Activated naive CD4-positive, alpha-beta T cell treated with anti-CD3 and anti-CD28 coated beads for 36 hours (primary cell): ENCODE data around the gene CCDC191. TPM values are rescaled to one million over a fixed set of nuclear protein-coding genes. Genes with fewer than 3 reads are reported as not detected.

Experiments used
- CTCF ChIA-PET: fragments of 350-600 bp; sonication (Branson Sonifier 250); formaldehyde crosslinking; loops from one replicate; lab custom pipeline; 2021; ENCODE audit warnings: antibody characterized with exemption; lab: Charles Lee
- DNase-seq: peaks from one replicate; pipeline ENCODE4 v3.0.0-alpha.2; 2020
- H3K27ac Mint-ChIP-seq: one replicate; pipeline ENCODE4 v1.8.0; 2021; ENCODE audit warnings: mild to moderate bottlenecking, mixed read lengths
- H3K27me3 Mint-ChIP-seq: one replicate; pipeline ENCODE4 v1.8.0; 2021; ENCODE audit warnings: low read depth, mixed read lengths
- H3K36me3 Mint-ChIP-seq: one replicate; pipeline ENCODE4 v1.8.0; 2021; ENCODE audit warnings: low read depth, mixed read lengths
- H3K4me1 Mint-ChIP-seq: one replicate; pipeline ENCODE4 v1.8.0; 2021; ENCODE audit warnings: low read depth, mixed read lengths
- H3K4me3 Mint-ChIP-seq: one replicate; pipeline ENCODE4 v1.8.0; 2021; ENCODE audit warnings: mild to moderate bottlenecking, moderate library complexity, mixed read lengths
- H3K9me3 Mint-ChIP-seq: one replicate; pipeline ENCODE4 v1.8.0; 2021; ENCODE audit warnings: mixed read lengths
- intact Hi-C: fragments of 100-400 bp; cut with micrococcal nuclease; formaldehyde crosslinking; loops from one replicate; pipeline ENCODE4 v1.15.1; 2023
- total RNA-seq, 2 experiments: library from RNA; stranded (reverse); gene quantifications; one replicate each; pipeline ENCODE4 v1.2.3, GENCODE V29; 2021

The CCDC191 gene
- total RNA-seq, 2 experiments from 2014 or later = 1.8 to 2.0 TPM

DNA sequence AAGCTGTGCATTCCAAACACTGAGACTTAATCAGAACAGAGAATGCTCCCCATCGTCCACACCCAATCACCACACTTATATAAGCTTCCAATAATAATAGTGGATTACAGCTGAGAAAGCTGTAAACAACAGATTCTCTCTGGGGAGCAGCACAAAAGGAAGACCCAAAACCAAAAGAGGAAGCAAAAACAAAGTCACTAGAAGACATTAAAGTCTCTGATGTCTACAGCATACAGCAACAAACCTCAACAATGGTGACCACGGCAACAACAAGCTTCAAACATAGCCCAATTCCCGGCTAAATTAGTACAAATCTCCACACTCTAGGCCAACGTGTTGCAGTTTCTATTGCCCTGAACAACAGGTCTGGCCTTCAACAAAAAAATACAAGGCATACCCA, 70.8 kb downstream of the CCDC191 start:
- no peaks in the 10 kb centered on the region for H3K27me3 Mint-ChIP-seq
- no peaks in the 10 kb centered on the region for H3K9me3 Mint-ChIP-seq
- H3K36me3 Mint-ChIP-seq = peaks cover 11% of the 10 kb centered on the region
- H3K27ac Mint-ChIP-seq = no peak overlapping the region
- CTCF ChIA-PET = interaction anchor here (1.0 kb wide), 1 partner anchor 141 kb away, joined by 3 read pairs; no protein-coding TSS in a partner anchor
- DNase-seq = no peak
- intact Hi-C loops = no loop called here
- no peaks in the 10 kb centered on the region for H3K4me1 Mint-ChIP-seq
- no peak overlapping the region for H3K4me3 Mint-ChIP-seq

DNA sequence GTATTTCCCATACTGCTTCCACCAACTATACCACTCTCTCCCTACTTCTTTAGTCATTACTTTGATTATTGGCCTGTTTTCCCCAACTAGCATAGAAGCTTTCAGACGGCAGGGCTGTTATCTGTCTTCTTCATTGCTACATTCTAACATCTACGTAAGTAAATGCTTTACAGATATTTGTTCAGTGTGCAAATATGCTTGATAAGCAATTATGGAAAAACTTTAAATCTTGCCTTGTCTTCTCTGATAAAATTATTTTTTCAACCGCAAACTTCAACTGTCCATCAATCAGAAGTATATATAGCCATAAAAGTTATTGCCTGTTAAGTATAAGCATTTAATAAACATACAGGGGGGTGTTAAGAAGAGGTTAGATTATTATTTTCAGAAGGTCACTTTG, 72.8 kb downstream of the CCDC191 start:
- no peak overlapping the region for H3K27ac Mint-ChIP-seq
- H3K4me1 Mint-ChIP-seq = no peaks in the 10 kb centered on the region
- H3K4me3 Mint-ChIP-seq = no peak overlapping the region
- H3K27me3 Mint-ChIP-seq = no peaks in the 10 kb centered on the region
- no peak for DNase-seq
- intact Hi-C loops = no loop called here
- H3K36me3 Mint-ChIP-seq = peaks cover 20% of the 10 kb centered on the region
- CTCF ChIA-PET = no interaction called here
- no peaks in the 10 kb centered on the region for H3K9me3 Mint-ChIP-seq

DNA sequence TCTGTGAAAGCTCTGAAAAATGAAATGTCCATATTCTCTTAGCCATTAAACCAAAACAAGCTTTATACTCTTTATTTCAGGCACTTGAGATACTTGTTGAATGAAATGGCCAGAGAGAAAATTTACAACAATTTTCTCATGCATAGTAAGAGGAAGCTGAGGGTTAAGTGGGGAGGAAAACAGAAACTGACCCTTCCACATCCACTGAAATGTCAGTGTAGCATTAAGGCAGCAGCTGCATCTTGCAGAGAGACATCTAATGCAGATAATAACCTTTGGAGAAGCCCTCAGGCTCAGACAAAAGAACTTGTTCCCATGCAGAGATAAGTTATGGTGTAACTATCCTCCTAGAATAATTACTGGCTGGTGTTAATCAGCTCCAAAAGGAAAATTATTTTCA, 74.5 kb downstream of the CCDC191 start:
- H3K4me1 Mint-ChIP-seq = no peaks in the 10 kb centered on the region
- no peak overlapping the region for H3K27ac Mint-ChIP-seq
- intact Hi-C loops = no loop called here
- no peak for DNase-seq
- H3K27me3 Mint-ChIP-seq = no peaks in the 10 kb centered on the region
- CTCF ChIA-PET = no interaction called here
- peaks cover 22% of the 10 kb centered on the region for H3K36me3 Mint-ChIP-seq
- H3K9me3 Mint-ChIP-seq = no peaks in the 10 kb centered on the region
- no peak overlapping the region for H3K4me3 Mint-ChIP-seq

DNA sequence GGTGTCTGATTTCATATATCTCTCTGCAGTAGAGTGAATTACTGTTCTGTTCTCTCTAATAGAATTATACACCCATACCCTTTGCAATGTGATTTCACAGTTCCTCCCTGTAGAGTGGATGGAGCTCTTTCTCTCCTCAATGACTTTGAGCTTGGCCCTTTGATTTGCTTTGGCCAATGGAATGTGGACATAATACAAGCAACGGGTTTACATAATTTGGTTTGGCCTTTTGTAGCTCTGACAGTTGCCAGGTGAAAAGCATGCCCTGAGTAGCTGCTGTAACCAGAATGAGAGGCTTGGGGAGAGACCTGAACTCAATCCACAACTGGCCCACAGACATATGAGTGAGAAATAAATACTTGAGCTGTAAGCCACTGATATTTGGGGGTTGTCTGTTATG, 76.4 kb downstream of the CCDC191 start:
- intact Hi-C loops = no loop called here
- no peaks in the 10 kb centered on the region for H3K9me3 Mint-ChIP-seq
- H3K36me3 Mint-ChIP-seq = peaks cover 21% of the 10 kb centered on the region
- no peaks in the 10 kb centered on the region for H3K27me3 Mint-ChIP-seq
- no peak overlapping the region for H3K4me3 Mint-ChIP-seq
- no peaks in the 10 kb centered on the region for H3K4me1 Mint-ChIP-seq
- no peak overlapping the region for H3K27ac Mint-ChIP-seq
- DNase-seq = no peak
- CTCF ChIA-PET = no interaction called here

GRCh38 chr3:113977822-113978221, 78.5 kb downstream of the CCDC191 start:
- Mint-ChIP-seq H3K36me3 (peaks cover 38% of the 10 kb centered on the region), H3K27me3 (no peaks in the 10 kb centered on the region), H3K9me3 (peaks cover 15% of the 10 kb centered on the region), H3K4me3 (no peak overlapping the region), H3K4me1 (no peaks in the 10 kb centered on the region), H3K27ac (no peak overlapping the region)
- CTCF ChIA-PET = no interaction called here
- intact Hi-C loops = no loop called here
- no peak for DNase-seq

DNA sequence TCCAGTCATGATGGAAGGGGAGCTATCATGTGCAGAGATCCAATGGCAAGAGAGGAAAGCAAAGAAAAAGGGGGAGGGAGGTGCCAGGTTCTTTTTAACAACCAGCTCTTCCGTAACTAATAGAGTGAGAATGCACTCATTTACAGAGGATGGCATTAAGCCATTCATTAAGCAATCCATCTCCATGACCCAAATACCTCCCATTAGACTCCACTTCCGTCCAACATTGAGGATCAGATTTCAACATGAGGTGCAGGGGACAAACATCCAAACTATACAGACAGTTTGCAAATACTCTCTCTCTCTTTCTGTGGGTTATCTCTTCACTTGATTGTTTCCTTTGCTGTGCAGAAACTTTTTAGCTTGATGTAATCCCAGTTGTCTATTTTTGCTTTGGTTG, 87.3 kb downstream of the CCDC191 start:
- DNase-seq = no peak
- H3K4me1 Mint-ChIP-seq = peaks cover 5% of the 10 kb centered on the region
- H3K27me3 Mint-ChIP-seq = no peaks in the 10 kb centered on the region
- intact Hi-C loops = no loop called here
- CTCF ChIA-PET = no interaction called here
- H3K36me3 Mint-ChIP-seq = peaks cover 9% of the 10 kb centered on the region
- H3K4me3 Mint-ChIP-seq = no peak overlapping the region
- peaks cover 20% of the 10 kb centered on the region for H3K9me3 Mint-ChIP-seq
- no peak overlapping the region for H3K27ac Mint-ChIP-seq

- Mint-ChIP-seq H3K27me3 (no peaks in the 10 kb centered on the region), H3K36me3 (no peaks in the 10 kb centered on the region), H3K27ac (no peak overlapping the region), H3K4me1 (peaks cover 7% of the 10 kb centered on the region), H3K4me3 (no peak overlapping the region), H3K9me3 (peaks cover under 1% of the 10 kb centered on the region)
- intact Hi-C loops = no loop called here
- CTCF ChIA-PET = no interaction called here
- DNase-seq = no peak
Measured at GRCh38 chr3:113966172-113966571, 90.2 kb downstream of the CCDC191 start.

DNA sequence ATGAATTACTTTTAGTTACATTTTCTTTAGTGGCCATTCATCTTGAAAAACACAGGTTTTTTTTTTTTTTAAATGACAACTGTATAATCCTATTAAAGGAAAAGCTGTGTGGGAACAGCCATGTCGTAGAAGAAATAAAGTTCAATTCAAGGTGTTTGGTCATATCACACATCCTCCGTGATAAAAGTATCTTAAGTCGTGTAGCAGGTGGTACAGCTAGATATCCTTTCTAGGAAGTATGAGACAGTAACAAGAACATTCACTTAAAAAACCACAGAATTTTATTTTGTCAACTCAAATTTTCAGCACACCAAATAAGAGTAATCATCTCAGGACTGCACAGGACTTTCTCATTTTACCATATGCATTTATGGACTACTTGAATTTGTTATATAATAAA, 92.4 kb downstream of the CCDC191 start:
- CTCF ChIA-PET = no interaction called here
- intact Hi-C loops = no loop called here

GRCh38 chr3:113954091-113954685, 102.1 kb downstream of the CCDC191 start:
- no peak overlapping the region for H3K4me3 Mint-ChIP-seq

More for the DNA sequence above, 92.4 kb downstream of the CCDC191 start:
- Mint-ChIP-seq H3K4me3 (no peak overlapping the region), H3K9me3 (no peaks in the 10 kb centered on the region), H3K27ac (no peak overlapping the region), H3K4me1 (peaks cover 7% of the 10 kb centered on the region), H3K27me3 (no peaks in the 10 kb centered on the region), H3K36me3 (peaks cover 3% of the 10 kb centered on the region)
- DNase-seq = no peak

DNA sequence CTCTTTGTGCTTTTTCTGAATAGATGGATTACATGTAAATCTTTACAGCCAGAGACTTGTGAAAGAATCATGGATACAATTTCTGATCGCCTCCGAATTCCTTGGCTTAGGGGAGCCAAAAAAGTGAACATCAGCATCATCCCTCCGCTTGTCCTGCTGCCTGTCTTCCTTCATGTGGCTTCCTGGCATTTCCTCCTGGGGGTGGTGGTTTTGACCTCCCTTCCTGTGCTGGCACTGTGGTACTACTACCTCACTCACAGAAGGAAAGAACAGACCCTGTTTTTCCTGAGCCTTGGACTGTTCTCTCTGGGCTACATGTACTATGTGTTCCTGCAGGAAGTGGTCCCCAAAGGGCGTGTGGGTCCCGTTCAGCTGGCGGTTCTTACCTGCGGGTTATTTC, 102.6 kb downstream of the CCDC191 start:
- peaks cover 12% of the 10 kb centered on the region for H3K36me3 Mint-ChIP-seq
- no peak for DNase-seq
- CTCF ChIA-PET = no interaction called here
- H3K4me1 Mint-ChIP-seq = peaks cover 16% of the 10 kb centered on the region
- H3K27me3 Mint-ChIP-seq = peaks cover 5% of the 10 kb centered on the region
- intact Hi-C loops = no loop called here
- no peak overlapping the region for H3K27ac Mint-ChIP-seq
- H3K4me3 Mint-ChIP-seq = no peak overlapping the region
- H3K9me3 Mint-ChIP-seq = no peaks in the 10 kb centered on the region

More at GRCh38 chr3:113954091-113954685, 102.1 kb downstream of the CCDC191 start:
- peaks cover 12% of the 10 kb centered on the region for H3K4me1 Mint-ChIP-seq
- peaks cover 12% of the 10 kb centered on the region for H3K36me3 Mint-ChIP-seq
- H3K27me3 Mint-ChIP-seq = peaks cover 5% of the 10 kb centered on the region
- CTCF ChIA-PET = no interaction called here
- no peak overlapping the region for H3K27ac Mint-ChIP-seq
- H3K9me3 Mint-ChIP-seq = no peaks in the 10 kb centered on the region
- DNase-seq = no peak
- intact Hi-C loops = no loop called here

DNA sequence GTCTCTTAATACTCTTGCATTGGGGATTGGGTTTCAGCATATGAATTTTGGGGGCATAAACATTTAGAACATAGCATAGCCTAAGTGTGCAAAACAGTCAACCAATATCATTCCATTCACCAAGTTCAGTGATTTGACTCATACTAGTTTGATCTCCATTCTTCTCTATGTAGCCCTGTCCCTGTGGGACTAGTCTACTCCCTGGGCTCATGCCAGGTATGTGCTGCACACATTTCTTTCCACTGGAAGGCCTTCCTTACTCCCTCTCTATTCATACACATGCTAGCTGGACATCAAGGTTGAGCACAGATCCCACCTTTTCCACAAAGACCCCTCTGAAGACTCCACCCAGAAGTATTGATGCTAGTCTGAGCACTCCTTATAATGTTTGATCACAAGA, 103.4 kb downstream of the CCDC191 start:
- intact Hi-C loops = no loop called here
- H3K36me3 Mint-ChIP-seq = peaks cover 11% of the 10 kb centered on the region
- H3K9me3 Mint-ChIP-seq = no peaks in the 10 kb centered on the region
- peaks cover 5% of the 10 kb centered on the region for H3K27me3 Mint-ChIP-seq
- DNase-seq = no peak
- H3K4me1 Mint-ChIP-seq = peaks cover 18% of the 10 kb centered on the region
- CTCF ChIA-PET = interaction anchor here (0.7 kb wide), 1 partner anchor 184 kb away, joined by 3 read pairs; no protein-coding TSS in a partner anchor
- H3K27ac Mint-ChIP-seq = no peak overlapping the region
- no peak overlapping the region for H3K4me3 Mint-ChIP-seq

- Mint-ChIP-seq H3K4me1 (peaks cover 12% of the 10 kb centered on the region), H3K27me3 (peaks cover 13% of the 10 kb centered on the region), H3K27ac (no peak overlapping the region), H3K9me3 (no peaks in the 10 kb centered on the region), H3K4me3 (peak overlapping the region; percentile 58), H3K36me3 (peaks cover 3% of the 10 kb centered on the region)
- CTCF ChIA-PET = interaction anchor here (0.6 kb wide), 1 partner anchor 35 kb away, joined by 3 read pairs; no protein-coding TSS in a partner anchor
- intact Hi-C loops = loop anchor here (1.0 to 2.0 kb wide), 2 partner anchors 201 to 470 kb away; partner anchors contain the start of genes ATP6V1A and NAA50
- DNase-seq = peak; percentile 19
Measured at GRCh38 chr3:113948015-113948917, 108.1 kb downstream of the CCDC191 start.
